Measurements from ENCODE around the gene TTC6.

TTC6 gene

GRCh38 chr14:37623426-37623951 lies 28.1 kb downstream of the TTC6 start:
- Histone ChIP-seq H3K4me3 (ENCODE audit: low read length) (no peak overlapping the region), H3K9ac (ENCODE audit: low read depth, low read length) (no peak overlapping the region), H3K27me3 (ENCODE audit: control insufficient read depth, insufficient read depth, low read length) (no peaks in the 10 kb centered on the region), H3K4me1 (ENCODE audit: control insufficient read depth, insufficient read depth, low read length) (peaks cover 20% of the 10 kb centered on the region), H3K36me3 (ENCODE audit: insufficient read depth, low read length) (no peaks in the 10 kb centered on the region), H3K9me3 (replicated peaks; ENCODE audit: low read length) (no peaks in the 10 kb centered on the region), H3K4me2 (ENCODE audit: low read length) (no peak overlapping the region)

- Histone ChIP-seq H3K4me3 (ENCODE audit: low read length) (no peak overlapping the region), H3K36me3 (ENCODE audit: insufficient read depth, low read length) (no peaks in the 10 kb centered on the region), H3K9ac (ENCODE audit: low read depth, low read length) (no peak overlapping the region), H3K4me1 (ENCODE audit: control insufficient read depth, insufficient read depth, low read length) (peaks cover 20% of the 10 kb centered on the region), H3K27me3 (ENCODE audit: control insufficient read depth, insufficient read depth, low read length) (no peaks in the 10 kb centered on the region), H3K9me3 (replicated peaks; ENCODE audit: low read length) (no peaks in the 10 kb centered on the region), H3K4me2 (ENCODE audit: low read length) (no peak overlapping the region)
Observed at GRCh38 chr14:37623971-37624370, 28.5 kb downstream of the TTC6 start.

GRCh38 chr14:37625597-37626595 lies 30.5 kb downstream of the TTC6 start:
- no peak overlapping the region for H3K9ac ChIP-seq (ENCODE audit: low read depth, low read length)
- no peaks in the 10 kb centered on the region for H3K27me3 ChIP-seq (ENCODE audit: control insufficient read depth, insufficient read depth, low read length)
- peaks cover 20% of the 10 kb centered on the region for H3K4me1 ChIP-seq (ENCODE audit: control insufficient read depth, insufficient read depth, low read length)
- H3K4me2 ChIP-seq (ENCODE audit: low read length): no peak overlapping the region
- H3K36me3 ChIP-seq (ENCODE audit: insufficient read depth, low read length): no peaks in the 10 kb centered on the region
- no peaks in the 10 kb centered on the region for H3K9me3 ChIP-seq (replicated peaks; ENCODE audit: low read length)
- no peak overlapping the region for H3K4me3 ChIP-seq (ENCODE audit: low read length)

- Histone ChIP-seq H3K36me3 (ENCODE audit: insufficient read depth, low read length) (no peaks in the 10 kb centered on the region), H3K9me3 (replicated peaks; ENCODE audit: low read length) (no peaks in the 10 kb centered on the region), H3K4me3 (ENCODE audit: low read length) (no peak overlapping the region), H3K4me1 (ENCODE audit: control insufficient read depth, insufficient read depth, low read length) (no peaks in the 10 kb centered on the region), H3K4me2 (ENCODE audit: low read length) (no peak overlapping the region), H3K27me3 (ENCODE audit: control insufficient read depth, insufficient read depth, low read length) (peaks cover 4% of the 10 kb centered on the region), H3K9ac (ENCODE audit: low read depth, low read length) (no peak overlapping the region)
Observed at GRCh38 chr14:37637341-37637740, 41.9 kb downstream of the TTC6 start.

- Histone ChIP-seq H3K4me2 (ENCODE audit: low read length) (no peak overlapping the region), H3K36me3 (ENCODE audit: insufficient read depth, low read length) (no peaks in the 10 kb centered on the region), H3K4me1 (ENCODE audit: control insufficient read depth, insufficient read depth, low read length) (no peaks in the 10 kb centered on the region), H3K27me3 (ENCODE audit: control insufficient read depth, insufficient read depth, low read length) (peaks cover 3% of the 10 kb centered on the region), H3K9ac (ENCODE audit: low read depth, low read length) (no peak overlapping the region), H3K4me3 (ENCODE audit: low read length) (no peak overlapping the region), H3K9me3 (replicated peaks; ENCODE audit: low read length) (no peaks in the 10 kb centered on the region)
Observed at GRCh38 chr14:37638599-37638998, 43.2 kb downstream of the TTC6 start.

- H3K27me3 ChIP-seq (ENCODE audit: control insufficient read depth, insufficient read depth, low read length): no peaks in the 10 kb centered on the region
- no peak overlapping the region for H3K4me3 ChIP-seq (ENCODE audit: low read length)
- H3K9ac ChIP-seq (ENCODE audit: low read depth, low read length): no peak overlapping the region
- no peaks in the 10 kb centered on the region for H3K36me3 ChIP-seq (ENCODE audit: insufficient read depth, low read length)
- no peaks in the 10 kb centered on the region for H3K4me1 ChIP-seq (ENCODE audit: control insufficient read depth, insufficient read depth, low read length)
- H3K4me2 ChIP-seq (ENCODE audit: low read length): no peak overlapping the region
- H3K9me3 ChIP-seq (replicated peaks; ENCODE audit: low read length): no peaks in the 10 kb centered on the region
Observed at GRCh38 chr14:37641117-37641516, 45.7 kb downstream of the TTC6 start.

GRCh38 chr14:37642125-37642524 lies 46.7 kb downstream of the TTC6 start:
- H3K4me3 ChIP-seq (ENCODE audit: low read length): no peak overlapping the region
- H3K36me3 ChIP-seq (ENCODE audit: insufficient read depth, low read length): no peaks in the 10 kb centered on the region
- no peak overlapping the region for H3K9ac ChIP-seq (ENCODE audit: low read depth, low read length)
- H3K27me3 ChIP-seq (ENCODE audit: control insufficient read depth, insufficient read depth, low read length): no peaks in the 10 kb centered on the region
- no peak overlapping the region for H3K4me2 ChIP-seq (ENCODE audit: low read length)
- H3K4me1 ChIP-seq (ENCODE audit: control insufficient read depth, insufficient read depth, low read length): no peaks in the 10 kb centered on the region
- H3K9me3 ChIP-seq (replicated peaks; ENCODE audit: low read length): no peaks in the 10 kb centered on the region

GRCh38 chr14:37643701-37644100 lies 48.3 kb downstream of the TTC6 start:
- Histone ChIP-seq H3K4me1 (ENCODE audit: control insufficient read depth, insufficient read depth, low read length) (no peaks in the 10 kb centered on the region), H3K36me3 (ENCODE audit: insufficient read depth, low read length) (no peaks in the 10 kb centered on the region), H3K9me3 (replicated peaks; ENCODE audit: low read length) (no peaks in the 10 kb centered on the region), H3K4me3 (ENCODE audit: low read length) (no peak overlapping the region), H3K9ac (ENCODE audit: low read depth, low read length) (no peak overlapping the region), H3K4me2 (ENCODE audit: low read length) (no peak overlapping the region), H3K27me3 (ENCODE audit: control insufficient read depth, insufficient read depth, low read length) (no peaks in the 10 kb centered on the region)

Measured in skeletal muscle satellite cell (primary cell).